ENCODE results near the gene C1orf35.

Gene C1orf35

DNA sequence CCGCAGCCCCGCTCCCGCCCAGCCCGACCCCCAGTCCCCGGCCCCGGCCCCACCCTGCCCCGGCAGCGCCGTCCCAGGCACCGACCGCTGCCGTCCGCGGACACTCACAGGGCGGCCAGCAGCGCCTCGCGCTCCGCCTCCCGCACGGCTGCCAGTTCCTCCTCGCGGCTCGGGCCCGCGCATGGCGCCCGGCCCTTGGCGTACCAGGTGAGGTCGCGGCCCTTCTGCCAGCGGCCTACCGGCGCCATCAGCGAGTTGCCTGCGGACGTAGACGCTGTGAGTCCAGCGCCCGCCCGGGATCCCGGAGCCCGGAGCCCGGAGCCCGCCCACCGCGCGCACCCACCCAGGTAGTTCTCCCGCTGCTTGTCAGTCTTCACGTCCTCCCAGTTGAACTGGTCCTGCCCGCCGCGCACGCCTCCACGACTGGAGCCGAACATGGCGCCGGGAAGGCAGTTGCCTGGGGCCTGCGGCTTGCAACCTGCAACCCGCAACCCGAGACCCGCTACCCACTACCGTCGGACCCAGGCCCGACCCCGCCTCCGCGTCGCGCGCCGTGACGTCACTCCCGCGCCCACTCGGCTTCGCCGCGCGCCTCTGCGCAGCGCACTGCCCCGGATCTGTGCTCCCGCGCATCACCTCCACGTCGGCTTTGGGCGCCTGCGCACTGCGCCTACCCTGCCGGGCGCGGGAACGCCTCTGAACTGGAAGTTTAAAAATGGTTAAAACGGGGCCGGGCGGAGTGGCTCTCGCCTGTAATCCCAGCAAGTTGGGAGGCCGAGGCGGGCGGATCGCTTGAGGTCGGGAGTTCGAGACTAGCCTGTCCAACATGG is at the start of gene C1orf35:
TSS of gene C1orf35 (minus strand) at position 535 of the 830 bp plus-strand sequence. CDS start at position 437, 98 bp downstream.
- in situ Hi-C loops (cut with MboI; ENCODE audit: low sequenced_read_pairs): no loop called here

DNA sequence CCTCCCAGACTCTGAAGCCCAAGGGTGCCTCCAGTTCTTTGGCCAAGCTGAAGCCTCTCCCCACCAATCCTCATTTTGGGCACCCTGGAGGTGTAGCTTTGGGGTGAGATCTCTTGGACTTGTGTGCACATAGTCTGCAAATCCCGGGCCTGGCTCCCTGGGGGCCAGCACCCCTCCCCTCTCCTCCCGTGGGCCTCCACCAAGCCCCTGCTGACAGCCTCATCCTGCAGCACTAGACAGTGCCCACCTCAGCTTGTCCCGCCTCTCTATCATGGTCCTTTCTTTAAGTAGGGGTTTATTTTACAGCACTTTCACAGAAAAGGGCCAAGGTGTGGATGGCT is 49.8 kb upstream of the C1orf35 start:
- in situ Hi-C loops (cut with MboI; ENCODE audit: low sequenced_read_pairs): no loop called here

DNA sequence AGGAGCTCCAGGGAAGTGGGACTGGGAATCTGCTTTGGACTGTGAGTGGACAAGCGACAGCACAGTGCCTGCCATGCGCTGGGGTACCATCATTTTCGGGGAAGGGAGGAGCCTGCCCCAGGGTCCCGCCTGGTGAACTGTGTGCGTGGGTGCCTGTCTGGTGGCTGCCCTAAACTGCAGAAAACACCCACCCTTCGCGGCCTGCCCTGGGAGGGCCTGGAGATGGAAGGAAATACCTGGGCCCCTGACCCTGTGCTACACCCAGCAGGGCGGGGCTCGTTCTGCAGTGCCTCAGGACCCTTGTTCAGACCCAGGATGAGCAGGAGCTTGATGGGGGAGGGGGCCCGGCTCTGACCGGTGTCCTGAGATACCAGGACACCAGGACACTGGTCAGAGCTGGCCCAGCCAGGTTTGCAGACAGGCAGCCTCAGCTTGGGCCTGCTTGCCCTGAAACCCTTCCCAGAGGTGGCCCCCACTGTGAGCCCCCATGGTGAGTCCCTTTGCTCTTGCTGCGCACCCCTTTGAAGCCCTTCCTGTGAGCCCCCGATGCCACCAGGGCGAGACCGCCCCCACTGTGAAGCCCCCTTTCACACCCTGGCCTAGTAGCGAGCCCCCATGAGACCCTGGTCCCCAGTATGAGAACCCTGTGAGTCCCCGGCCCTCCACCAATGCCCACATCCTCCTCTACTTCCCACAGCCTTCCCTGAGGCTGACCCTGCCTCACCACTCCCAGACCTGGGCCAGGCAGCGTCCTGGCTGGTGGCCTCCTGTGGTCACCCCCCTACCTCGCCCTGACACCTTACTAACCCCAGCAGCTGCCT is 49.2 kb upstream of the C1orf35 start:
- in situ Hi-C loops (cut with MboI; ENCODE audit: low sequenced_read_pairs): no loop called here

DNA sequence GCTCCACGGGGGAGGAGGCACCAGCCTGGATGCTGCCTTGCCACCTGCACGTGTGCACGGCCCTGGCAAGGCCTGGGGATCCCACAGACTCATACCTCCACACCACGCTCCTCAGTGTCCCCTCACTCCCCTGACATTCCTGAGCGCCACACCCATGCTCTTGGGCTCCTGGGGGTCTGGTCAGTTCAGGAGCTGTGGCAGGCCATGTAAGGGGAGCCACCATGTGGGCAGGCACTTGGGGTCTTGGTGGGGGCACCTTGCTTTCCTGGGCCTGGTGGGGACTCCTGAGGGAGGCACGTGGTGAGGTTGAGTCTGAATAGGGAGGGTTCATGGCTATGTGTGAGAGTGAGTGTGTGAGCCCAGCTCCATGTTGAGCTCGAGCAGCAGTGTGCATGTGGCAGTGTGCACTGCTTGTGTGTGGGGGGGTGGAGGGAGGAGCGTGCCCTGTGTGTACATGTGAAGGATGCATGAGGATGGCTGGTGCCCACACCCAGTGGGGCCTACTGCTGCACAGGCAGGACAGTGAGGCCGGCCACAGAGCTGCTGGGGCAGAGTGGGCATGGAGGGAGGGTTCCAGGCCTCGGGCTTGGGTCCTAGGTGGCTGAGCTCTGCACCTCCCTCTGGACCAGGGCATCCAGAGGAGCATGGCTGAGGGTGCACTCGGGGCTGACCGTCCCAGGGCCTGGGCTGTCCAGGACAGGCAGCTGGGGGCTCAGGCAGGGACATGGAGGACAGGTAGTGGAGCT is 48.2 kb upstream of the C1orf35 start:
- in situ Hi-C loops (cut with MboI; ENCODE audit: low sequenced_read_pairs): no loop called here

DNA sequence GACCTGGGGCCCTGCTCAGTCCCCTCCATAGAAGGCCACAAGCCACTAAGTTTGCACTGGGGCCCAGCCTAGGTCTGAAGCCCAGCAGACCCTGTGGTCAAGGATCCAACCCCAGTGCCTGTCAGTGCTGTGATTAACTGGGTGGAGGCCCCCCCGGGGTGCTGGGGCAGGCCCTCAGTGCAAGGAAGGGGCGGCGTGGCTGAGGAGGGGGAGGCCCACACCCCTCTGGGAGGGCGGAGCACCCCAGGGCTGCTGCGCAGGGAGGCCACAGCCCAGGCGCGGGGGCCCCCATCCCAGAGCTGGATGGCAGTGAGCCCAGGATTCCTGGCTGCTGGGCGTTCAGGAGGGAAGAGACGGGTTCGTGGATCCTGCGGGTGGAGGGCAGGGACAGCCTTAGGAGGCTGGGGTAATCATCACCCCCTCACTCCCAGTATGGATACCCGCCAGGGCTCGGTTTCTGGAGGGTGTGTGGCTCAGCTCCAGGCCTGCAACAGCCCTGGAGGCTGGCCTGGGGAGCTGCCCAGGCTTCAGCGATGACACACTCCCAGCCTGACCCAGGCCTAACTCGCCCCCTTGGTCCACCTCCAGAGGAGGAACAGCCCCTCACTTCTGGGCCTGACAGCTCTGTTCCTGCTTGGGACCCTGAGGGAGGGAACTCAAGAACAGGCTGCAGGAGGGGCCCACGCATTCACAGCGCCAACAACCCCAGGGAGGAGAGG is 47.5 kb upstream of the C1orf35 start:
- in situ Hi-C loops (cut with MboI; ENCODE audit: low sequenced_read_pairs): no loop called here

DNA sequence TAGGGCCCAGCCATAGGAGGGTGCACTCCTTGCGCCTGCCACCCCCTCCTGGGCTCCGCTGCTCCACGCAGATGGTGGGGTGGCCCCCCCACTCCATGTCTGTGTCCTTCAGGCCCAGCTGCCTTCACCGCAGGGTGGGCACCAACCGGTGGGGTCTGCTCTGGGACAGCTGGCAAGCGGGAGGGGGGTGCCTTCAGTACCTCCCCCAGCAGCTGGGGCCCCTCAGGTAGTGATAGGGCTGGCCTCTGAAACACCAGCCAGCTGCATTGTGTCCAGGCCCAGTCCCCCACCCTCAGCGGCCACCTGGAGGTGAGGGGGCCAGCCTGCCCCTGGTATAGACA is 47.0 kb upstream of the C1orf35 start:
- in situ Hi-C loops (cut with MboI; ENCODE audit: low sequenced_read_pairs): no loop called here

DNA sequence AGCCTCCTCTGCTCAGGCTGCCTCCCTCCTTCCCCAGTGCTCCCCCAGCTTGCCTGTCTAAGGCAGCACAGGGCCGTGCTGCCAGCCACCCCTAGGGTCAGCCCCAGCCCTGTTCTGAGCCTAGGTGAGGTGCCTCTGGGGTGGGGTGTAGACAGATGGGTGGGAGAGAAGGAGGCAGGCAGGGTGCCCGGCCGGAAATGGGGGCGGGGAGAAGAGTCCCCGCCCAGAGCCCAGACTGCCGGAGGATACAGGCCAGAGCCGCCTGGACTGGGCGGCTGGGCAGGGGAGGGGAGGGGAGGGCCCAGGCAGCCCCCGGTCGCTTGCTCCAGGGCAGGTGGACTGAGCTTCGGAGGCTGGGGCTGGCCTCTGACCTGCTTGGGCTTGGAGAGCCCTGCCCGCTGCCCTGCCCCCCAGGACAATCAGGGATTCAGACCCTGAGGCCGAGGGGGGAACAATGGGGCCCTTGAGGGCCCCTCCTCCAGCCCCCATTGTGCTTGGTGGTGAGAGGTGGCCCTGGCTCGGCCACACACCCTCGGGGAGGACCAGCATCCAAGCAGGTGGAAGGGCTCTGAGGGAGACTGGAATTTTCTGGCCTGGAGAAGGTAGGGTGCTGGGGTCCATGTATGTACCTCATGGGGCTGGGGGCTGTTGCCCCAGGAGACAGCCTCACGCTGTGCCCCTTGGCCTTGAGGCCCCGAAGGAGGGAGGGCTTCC is 46.4 kb upstream of the C1orf35 start, which contains the start of gene GJC2:
TSS of gene GJC2 (plus strand) at position 525 of the 714 bp plus-strand sequence. CDS start 7,829 bp downstream, outside the sequence.
- in situ Hi-C loops (cut with MboI; ENCODE audit: low sequenced_read_pairs): no loop called here

DNA sequence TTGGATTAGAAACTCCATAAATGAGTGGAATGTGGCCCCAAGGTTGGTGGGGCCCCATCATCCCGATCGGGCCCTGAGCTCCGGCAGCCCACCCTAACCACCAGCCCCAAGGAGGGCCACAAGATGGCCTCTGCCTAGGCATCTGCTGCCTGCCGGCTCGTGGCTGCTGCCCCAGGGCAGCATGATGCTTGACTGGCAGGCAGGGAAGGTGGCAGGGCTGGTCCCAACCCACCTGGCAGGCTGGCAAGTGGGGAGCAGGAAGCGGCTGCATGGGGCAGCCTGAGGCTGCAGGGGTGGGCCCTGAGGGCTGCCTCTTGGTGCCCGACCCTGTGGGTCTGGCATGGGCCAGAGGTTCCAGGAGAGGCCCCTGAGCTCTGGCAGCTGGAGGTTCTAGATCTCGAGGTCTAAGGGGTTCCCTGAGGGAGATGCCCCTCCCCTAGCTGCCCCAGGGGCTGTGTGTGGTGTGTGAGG is 45.8 kb upstream of the C1orf35 start:
- in situ Hi-C loops (cut with MboI; ENCODE audit: low sequenced_read_pairs): no loop called here

DNA sequence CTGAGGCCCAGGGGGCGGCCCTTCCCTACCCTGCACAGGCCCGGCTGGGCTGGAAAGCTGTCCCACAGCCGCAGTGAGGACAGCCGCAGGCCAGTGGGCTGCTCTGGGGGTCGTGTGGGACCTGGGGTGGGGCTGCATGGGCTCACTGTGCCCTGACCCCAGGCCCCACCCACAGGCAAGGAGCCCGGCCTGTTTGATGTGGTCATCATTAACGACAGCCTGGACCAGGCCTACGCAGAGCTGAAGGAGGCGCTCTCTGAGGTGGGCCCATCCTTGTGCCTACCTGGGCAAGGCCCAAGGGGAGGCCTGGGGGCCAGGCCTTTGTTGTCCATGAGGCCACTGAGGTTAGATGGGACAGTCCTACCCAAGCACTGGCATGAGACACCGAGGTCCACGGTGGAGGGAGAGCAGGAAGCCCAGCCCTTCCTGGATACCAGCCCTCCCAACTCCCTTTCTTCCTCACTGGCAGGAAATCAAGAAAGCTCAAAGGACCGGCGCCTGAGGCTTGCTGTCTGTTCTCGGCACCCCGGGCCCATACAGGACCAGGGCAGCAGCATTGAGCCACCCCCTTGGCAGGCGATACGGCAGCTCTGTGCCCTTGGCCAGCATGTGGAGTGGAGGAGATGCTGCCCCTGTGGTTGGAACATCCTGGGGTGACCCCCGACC is 45.2 kb upstream of the C1orf35 start:
- in situ Hi-C loops (cut with MboI; ENCODE audit: low sequenced_read_pairs): no loop called here

DNA sequence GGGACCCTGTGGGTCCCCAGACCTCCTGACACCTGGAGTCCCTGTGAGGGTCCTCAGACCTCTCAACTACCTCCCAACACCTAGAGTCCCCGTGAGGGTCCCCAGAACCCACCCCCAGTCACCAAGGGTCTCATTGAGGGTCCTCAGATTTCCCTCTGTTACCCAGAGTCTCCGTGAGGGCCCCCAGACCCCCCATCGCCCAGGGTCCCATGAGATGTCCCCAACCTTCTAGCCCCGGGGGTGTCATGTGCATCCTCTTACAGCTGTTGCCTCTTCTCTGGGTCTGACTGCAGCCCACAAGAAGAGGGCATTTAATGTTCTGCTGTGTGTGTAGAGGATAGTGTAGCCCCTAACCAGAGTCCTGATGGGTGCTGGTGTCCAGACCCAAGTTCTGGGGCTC is 44.6 kb upstream of the C1orf35 start:
- in situ Hi-C loops (cut with MboI; ENCODE audit: low sequenced_read_pairs): no loop called here

DNA sequence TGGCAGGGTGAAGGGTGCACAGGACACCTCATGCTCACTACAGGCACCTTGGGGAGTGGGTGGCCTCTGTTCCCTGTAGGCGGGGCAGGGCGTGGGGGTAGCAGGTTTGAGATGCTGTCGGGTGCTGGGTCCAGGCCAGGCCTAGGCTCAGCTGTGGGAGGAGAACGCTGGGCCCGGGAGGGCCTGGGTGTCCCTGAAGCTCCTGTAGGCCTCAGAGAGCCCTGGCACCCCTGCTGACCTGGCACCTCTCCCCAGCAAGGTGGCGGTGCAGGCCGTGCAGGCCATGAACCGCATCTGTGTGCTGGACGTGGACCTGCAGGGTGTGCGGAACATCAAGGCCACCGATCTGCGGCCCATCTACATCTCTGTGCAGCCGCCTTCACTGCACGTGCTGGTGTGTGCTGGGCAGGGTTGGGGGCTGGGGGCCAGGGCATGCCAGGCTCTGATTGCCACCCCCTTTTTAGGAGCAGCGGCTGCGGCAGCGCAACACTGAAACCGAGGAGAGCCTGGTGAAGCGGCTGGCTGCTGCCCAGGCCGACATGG is 44.1 kb upstream of the C1orf35 start:
- in situ Hi-C loops (cut with MboI; ENCODE audit: low sequenced_read_pairs): no loop called here

DNA sequence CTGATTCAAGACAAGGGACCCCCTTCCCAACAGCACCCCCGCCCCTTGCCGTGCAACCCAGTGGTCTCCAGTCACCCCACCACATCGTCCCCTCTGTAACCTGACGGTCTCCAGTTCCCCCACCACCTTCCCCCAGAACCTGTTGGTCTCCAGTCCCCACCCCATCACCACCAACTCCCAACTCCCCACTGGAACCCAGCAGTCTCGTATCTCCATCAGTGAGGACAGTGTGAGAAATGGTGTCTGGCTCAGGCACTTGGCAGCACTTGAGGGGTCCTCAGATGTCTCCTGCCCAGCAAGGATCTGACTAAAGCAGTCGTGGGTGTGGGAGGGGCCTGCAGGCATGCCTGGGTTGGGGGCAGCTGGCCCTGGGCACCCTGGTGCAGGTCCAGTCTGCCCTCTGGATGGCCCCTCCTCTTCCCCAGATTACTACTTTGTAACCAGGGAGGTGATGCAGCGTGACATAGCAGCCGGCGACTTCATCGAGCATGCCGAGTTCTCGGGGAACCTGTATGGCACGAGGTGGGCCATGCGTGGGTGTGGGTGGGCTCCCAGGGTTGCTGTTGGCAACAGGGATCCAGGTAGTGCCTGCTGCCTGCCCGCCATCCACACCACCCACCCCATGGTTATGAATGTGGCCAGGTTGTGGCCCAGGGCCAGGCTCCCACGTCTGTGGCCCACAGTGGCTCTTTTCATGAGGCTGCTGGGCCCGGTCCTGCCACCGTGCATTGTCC is 43.5 kb upstream of the C1orf35 start:
- in situ Hi-C loops (cut with MboI; ENCODE audit: low sequenced_read_pairs): no loop called here

DNA sequence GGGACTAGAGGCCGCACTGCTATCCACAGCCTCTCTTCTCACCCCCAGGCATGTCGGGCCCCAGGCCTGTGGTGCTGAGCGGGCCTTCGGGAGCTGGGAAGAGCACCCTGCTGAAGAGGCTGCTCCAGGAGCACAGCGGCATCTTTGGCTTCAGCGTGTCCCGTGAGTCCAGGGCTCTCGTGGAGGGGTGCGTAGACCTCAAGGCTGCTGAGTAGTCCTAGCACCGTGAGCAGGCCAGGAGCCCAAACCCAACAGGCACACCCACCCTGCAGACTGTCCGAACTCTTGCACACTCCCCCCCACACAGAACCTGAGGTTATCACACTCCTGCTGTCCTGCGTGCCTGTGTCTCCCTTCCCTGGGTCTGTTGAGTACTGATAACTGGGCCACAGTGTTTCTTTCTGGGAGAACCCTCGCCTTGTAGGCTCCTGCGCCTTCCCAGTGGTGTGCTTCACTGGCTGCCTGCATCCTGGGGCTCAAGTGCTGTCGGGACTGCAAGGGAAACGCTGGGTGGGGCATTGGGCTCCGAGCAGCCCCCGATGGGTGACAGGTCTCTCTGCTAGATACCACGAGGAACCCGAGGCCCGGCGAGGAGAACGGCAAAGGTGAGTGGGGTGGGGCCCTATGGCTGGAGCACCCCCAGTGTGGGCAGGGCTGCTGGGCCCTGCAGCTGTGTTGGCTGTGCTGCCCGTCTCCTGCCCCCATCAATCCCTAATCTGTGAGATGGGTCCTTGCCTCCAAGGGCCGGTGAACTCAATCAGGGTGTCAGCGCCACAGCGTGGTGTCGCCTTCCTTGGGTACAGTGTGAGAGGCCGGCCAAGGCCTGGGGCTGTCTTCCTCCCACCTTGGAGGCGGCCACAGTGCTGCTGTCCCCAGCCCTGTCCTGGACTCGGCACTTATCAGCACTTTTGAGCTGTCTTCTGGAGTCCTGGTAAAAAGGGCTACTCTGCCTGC is 42.6 kb upstream of the C1orf35 start:
- in situ Hi-C loops (cut with MboI; ENCODE audit: low sequenced_read_pairs): no loop called here

DNA sequence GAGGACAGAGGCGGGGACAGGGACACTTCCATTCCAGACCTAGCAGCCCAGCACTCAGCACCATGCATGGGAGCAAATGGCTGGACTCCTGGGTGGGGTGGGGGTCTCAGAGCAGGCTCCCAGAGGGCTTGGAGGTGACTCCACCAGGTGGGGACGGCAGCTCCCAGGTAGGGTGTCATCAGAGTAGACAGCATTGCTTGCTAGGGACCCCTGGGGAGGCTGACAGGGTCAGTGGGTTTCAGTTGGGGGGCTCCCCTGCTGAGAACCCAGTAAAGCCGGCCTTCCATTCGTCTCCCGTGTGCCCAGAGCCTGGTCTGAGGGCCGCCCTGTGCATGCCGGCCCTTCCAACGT is 41.8 kb upstream of the C1orf35 start:
- in situ Hi-C loops (cut with MboI; ENCODE audit: low sequenced_read_pairs): no loop called here

DNA sequence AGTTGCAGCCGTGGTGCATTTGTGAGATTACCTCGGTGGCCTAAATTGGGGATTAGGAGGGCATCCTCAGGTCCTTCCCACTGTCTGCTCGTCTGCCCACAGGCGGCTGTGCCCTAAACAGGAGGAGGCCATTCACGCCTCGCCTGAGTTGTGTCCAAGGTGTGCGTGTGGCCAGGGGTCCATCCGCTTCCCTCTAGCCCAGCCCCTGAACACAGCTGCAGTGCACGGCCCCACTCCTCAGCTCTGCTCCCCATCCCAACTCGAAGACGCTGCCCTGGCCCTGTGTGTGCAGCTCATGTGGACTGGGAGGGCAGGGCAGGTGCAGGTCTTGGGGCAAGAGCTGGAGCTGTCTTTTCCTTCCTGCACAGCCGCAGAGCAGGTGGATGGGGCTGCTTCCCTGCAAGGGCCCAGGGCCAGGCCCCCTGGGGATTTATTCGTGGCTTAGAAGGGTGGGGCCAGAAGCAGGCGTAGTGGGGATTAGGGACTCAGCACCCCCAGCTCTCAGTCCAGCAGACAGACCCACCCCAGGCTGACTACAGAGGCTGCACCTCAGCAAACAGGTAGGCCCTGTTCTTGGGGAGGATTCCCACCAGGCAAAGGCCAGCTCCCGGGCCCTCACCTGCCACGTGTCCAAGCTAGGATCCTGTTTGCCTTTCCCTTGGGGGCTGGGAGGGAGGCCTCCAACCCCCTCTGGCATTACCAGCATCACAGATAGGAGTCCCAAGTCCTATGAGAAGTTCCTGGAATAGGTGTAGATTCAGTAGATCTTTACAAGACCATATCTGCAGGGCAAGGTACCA is 41.3 kb upstream of the C1orf35 start:
- in situ Hi-C loops (cut with MboI; ENCODE audit: low sequenced_read_pairs): no loop called here

DNA sequence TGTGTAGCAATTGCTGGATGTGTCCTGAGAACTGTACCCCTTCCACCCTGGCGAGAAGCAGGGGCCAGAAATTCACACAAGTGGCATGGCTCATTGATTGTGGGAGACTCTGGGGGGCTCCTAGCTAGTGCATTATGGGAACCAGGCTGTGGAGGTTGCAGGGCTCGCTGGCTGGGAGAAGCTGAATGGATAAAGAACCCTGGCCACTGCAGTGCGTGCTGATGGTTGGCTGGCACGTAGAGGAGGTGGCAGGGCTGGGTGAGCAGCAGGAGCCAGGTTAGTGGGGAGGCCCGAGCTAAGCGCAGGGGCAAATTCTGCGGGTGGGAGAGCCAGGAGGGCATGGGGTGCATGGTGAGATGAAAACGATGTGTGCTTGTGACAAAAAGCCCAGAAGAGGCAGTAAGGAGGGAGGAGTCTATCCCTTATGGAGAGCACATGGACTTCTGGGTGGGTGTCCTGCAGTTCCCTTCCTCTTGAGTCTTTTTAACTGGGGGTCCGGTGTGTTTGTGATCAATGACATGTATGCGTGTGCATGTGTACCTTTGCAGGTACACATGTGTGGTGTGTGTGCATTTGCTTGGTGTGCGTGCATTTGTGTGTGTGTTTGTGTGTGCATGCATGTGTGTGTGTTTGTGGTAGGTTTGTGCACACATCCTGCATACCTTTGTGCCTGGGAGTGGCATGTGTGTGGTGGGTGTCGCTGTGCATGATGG is 40.5 kb upstream of the C1orf35 start:
- in situ Hi-C loops (cut with MboI; ENCODE audit: low sequenced_read_pairs): no loop called here
